CD4-positive, alpha-beta T cell treated with Interleukin-21 for 1 hour (primary cell): ENCODE measurements around the gene SMARCC2.
"Not testable (repeated sequence)": the region's sequence is repeated elsewhere in the genome, so short reads cannot be mapped to it uniquely, and the experiment has no call there.

Experiments
- DNase-seq: peaks from one replicate; pipeline ENCODE4 v3.0.0-alpha.2; 2020

SMARCC2 gene

GRCh38 chr12:56162468-56163290, 26.6 kb downstream of the SMARCC2 start:
- DNase-seq: no peak

- DNase-seq: peak; percentile 17
Observed at GRCh38 chr12:56161690-56162351, 27.5 kb downstream of the SMARCC2 start.

DNA sequence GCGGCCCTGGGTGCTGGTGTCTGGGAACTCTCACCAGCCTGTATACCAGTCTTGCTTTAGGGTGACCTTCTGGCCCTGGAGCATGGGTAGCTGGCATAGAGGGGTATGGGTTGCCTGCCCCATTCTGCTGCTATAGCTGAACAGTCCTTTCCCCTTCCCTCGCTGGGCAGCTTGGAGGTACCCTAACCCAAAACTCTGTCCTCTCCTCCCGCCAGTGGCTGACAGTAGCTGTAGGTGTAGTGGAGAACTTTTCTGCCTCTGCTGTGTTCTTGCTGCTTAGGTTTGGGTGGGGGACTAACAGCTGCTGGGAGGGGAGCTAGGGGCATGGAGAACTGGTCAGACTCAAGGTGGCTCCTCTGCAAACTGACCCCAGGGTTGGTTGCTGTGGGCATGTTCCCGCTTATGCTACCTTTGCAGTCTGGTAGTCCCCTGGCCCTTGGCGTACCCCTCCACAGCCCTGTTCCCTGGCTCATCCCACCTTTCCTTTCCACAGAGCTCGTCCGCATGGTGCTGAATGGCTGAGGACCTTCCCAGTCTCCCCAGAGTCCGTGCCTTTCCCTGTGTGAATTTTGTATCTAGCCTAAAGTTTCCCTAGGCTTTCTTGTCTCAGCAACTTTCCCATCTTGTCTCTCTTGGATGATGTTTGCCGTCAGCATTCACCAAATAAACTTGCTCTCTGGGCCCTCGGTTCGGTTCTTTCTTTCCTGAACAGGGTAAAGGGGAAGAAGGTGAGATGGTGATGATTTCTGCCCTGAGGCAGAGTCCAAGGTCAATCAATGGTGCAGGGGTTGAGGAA, 28.2 kb downstream of the SMARCC2 start:
- DNase-seq: no peak

GRCh38 chr12:56160193-56160763, 29.0 kb downstream of the SMARCC2 start:
- DNase-seq: peak; percentile 77

- peak; percentile 13 for DNase-seq
Observed at GRCh38 chr12:56159482-56160192, 29.6 kb downstream of the SMARCC2 start.

DNA sequence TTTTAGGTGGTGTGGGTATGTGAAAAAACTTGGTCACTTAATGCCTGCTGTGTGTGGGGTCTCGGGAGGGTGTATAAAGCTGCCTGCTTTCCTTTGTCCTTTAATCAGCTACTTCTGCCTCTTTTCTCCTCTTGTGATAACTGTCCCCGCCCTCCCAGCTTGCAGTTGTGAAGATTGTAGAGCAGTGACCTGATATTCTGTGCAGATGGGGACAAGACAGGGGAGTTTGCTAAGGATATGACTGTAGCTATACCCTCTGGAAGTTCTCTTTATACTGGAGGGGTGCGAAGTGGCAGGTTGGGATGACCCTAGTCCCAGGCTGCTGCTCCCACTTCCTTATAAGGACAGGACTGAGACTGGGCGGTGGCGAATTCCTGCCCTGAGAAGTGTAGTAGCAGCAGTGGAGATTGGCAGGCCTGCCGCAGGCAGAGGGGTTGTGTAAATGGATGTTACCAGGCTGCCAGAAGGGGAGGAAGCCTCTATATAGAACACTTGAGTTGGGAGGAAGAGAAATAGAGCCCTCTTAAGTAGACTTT, 30.3 kb downstream of the SMARCC2 start:
- DNase-seq: peak; percentile 38

- DNase-seq: peak; percentile 95
Observed at GRCh38 chr12:56158029-56158925, 31.0 kb downstream of the SMARCC2 start, which contains the start of gene MYL6. Gene MYL6, plus strand, starts transcription at chr12:56158359. Its CDS starts 43 bp downstream, at chr12:56158402.

DNA sequence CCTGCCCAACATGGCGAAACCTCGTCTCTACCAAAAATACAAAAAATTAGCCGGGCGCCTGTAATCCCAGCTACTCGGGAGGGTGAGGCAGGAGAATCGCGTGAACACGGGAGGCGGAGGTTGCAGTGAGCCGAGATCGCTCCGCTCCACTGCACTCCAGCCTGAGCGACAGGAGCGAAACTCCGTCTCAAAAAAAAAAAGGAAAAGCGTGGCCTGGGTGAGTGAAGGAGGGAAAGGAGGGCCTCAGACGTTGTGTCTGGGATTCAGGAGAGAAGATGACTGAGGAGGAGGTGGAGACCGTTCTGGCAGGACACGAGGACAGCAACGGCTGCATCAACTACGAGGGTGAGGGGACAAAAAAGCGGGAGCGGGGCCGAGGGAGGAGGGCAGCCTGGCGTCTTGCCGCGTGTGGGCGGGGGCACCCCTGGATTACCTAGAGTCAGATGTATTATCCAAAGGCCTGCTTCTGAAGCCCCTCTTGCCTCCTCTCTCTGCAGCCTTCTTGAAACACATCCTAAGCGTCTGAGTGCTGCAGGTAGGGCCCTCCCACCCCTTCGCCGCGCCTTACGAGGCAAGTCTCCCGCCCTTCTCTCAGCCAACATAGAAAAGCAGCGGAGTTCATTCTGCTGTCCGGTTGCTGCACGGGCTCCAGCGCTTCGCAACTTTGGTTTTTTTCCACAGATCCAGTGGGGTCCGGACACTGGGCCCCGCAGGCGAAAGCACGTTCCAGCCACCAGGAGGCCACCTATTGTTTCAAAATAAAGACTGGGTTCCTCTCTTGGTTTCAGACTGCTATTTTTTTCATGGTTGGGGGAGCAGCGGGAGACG, 31.9 kb downstream of the SMARCC2 start:
- DNase-seq: peak; percentile 78

DNA sequence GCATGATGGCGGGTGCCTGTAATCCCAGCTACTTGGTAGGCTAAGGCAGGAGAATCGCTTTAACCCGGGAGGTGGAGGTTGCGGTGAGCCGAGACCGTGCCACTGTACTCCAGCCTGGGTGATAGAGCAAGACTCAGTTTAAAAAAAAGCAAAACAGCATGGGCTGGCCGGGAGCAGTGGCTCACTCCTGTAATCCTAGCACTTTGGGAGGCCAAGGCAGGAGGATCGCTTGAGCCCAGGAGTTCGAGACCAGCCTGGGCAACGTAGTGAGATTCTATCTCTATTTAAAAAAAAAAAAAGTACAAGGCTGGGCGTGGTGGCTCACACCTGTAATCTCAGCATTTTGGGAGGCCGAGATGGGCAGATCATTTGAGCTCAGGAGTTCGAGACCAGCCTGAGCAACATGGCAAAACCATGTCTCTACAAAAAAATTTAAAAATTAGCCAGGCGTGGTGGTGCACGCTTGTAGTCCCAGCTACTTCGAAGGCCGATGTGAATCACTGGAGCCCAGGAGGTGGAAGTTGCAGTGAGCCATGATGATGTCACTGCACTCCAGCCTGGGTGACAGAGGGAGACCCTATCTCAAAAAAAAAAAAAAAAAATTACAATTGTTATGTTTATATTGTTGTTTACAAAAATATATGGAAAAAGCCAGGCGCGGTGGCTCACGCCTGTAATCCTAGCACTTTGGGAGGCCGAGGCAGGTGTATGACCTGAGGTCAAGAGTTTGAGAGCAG, 32.7 kb downstream of the SMARCC2 start:
- DNase-seq: not testable (repeated sequence)

DNA sequence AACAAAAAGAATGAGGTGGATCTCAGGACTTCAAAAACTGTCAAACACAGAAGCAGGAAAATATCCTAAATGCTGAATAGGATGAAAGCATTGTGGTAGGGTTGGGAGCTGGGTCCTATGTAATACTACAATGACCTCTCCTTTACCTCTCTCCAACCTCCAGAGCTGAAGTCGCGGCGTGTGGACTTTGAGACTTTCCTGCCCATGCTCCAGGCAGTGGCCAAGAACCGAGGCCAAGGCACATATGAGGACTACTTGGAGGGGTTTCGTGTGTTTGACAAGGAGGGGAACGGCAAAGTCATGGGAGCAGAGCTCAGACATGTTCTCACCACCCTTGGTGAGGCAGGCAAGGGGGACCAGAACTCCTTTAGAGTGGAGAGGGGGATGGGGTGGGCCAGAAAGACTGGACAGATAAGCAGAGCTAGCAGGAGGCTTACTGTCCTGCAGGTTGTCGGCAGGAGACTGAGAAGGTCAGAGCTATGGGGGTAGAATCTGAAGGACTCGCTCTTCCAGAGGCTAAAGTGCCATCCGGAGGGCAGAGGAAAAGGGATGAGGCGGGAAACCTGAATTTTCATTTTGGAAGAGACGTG, 33.9 kb downstream of the SMARCC2 start:
- no peak for DNase-seq

DNA sequence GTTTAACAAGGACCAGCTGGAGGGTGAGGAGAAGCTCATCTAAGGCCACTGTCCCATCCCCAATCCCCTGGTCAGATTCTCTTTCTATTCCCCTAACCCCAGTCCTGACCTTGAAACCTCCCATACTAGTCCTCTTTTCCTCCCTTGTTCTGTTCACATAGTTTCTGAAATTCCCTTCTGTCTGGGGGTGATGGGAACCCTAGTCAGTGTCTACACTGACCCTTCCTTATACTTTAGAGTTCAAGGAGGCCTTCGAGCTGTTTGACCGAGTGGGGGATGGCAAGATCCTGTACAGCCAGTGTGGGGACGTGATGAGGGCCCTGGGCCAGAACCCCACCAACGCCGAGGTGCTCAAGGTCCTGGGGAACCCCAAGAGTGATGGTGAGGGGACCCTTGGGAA, 34.5 kb downstream of the SMARCC2 start:
- DNase-seq: no peak

DNA sequence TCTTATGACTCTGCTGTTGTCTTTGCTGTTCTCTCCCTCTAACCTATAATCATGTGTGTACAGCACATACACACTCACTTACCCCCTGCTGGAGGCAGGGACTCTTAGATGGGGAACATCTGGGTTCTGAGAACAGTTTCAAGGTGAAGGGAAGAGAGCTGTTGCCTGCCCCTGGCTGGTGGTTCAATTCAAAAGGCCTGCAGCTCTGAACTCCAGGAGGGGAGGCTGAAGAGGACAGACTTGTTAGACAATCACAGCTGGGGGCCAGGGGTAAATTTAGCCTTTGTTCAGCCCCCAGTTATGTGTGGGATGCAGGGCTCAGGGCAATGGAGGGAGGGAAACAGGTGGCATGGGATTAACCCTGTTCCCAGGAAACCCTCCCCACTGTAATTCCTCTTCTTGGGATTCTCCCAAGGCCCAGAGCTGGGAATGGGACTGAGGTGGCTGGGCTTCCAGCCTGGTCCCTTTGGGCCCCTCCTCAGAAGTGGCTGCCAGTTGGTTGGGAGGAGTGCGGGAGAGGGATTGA, 35.0 kb downstream of the SMARCC2 start:
- no peak for DNase-seq

GRCh38 chr12:56153678-56154065, 35.6 kb downstream of the SMARCC2 start:
- DNase-seq: no peak

GRCh38 chr12:56152756-56153677, 36.3 kb downstream of the SMARCC2 start:
- DNase-seq: no peak

GRCh38 chr12:56152132-56152755, 37.0 kb downstream of the SMARCC2 start, which contains the start of gene MYL6B:
Gene MYL6B, plus strand, starts transcription at chr12:56152587. Its CDS starts 1,332 bp downstream, at chr12:56153919.
- peak; percentile 90 for DNase-seq

- peak; percentile 71 for DNase-seq
Observed at GRCh38 chr12:56151672-56152131, 37.6 kb downstream of the SMARCC2 start.

GRCh38 chr12:56150563-56150962, 38.7 kb downstream of the SMARCC2 start:
- DNase-seq: peak; percentile 31
